Tibial artery (tissue), 4 donors: Measurements from ENCODE around the gene TTC23.
A peak's percentile ranks its signal among the peaks of the same experiment; 100 is the strongest.

Source experiments
- DNase-seq, 2 donors: peaks; one replicate each; pipeline ENCODE4 v3.0.0-alpha.2; 2019
- H3K27ac ChIP-seq, 2 donors: fragments of 200-600 bp; sonication (generic) in 1 of 2; 1 replicate in 1 of 2; 2 replicates in 1 of 2; pipeline ENCODE4 v1.5.1; 2018 to 2019; ENCODE audit warnings: mild to moderate bottlenecking in 1 of 2
- H3K27me3 ChIP-seq, 2 donors: fragments of 200-600 bp; sonication (generic) in 1 of 2; one replicate each; pipeline versions ENCODE4 v1.5.1 to v1.6.0; 2016 to 2019
- H3K36me3 ChIP-seq, 3 donors: fragments of 200-600 bp; sonication (generic) in 2 of 3; one replicate each; pipeline ENCODE4 v1.5.1; 2016 to 2019; ENCODE audit warnings: mild to moderate bottlenecking in 2 of 3
- H3K4me1 ChIP-seq, 4 donors: fragments of 200-600 bp; sonication (generic) in 2 of 4; 1 replicate in 3 of 4; 2 replicates in 1 of 4; pipeline ENCODE4 v1.5.1; 2016 to 2019
- H3K4me3 ChIP-seq, 2 donors: fragments of 200-600 bp; sonication (generic) in 1 of 2; 1 replicate in 1 of 2; 2 replicates in 1 of 2; pipeline ENCODE4 v1.5.1; 2018 to 2019; ENCODE audit warnings: mild to moderate bottlenecking in 2 of 2
- H3K9me3 ChIP-seq, 3 donors: fragments of 200-600 bp; sonication (generic) in 1 of 3; one replicate each; pipeline ENCODE4 v1.5.1; 2016 to 2019
- intact Hi-C: fragments of 100-400 bp; cut with DNase I; formaldehyde crosslinking; loops from one replicate; pipeline ENCODE4 v1.15.0; 2023; ENCODE audit warnings: low total_unique reads
- TF ChIP-seq, protein P1 (sequence below), 2 experiments: fragments of 200-600 bp in 1 of 2; fragments of 450-650 bp in 1 of 2; IDR thresholded peaks; one replicate each; pipeline ENCODE4 v1.5.1; 2017 to 2019; ENCODE audit warnings: antibody characterized with exemption in 2 of 2, mild to moderate bottlenecking in 1 of 2, moderate library complexity in 1 of 2

The TTC23 gene

DNA sequence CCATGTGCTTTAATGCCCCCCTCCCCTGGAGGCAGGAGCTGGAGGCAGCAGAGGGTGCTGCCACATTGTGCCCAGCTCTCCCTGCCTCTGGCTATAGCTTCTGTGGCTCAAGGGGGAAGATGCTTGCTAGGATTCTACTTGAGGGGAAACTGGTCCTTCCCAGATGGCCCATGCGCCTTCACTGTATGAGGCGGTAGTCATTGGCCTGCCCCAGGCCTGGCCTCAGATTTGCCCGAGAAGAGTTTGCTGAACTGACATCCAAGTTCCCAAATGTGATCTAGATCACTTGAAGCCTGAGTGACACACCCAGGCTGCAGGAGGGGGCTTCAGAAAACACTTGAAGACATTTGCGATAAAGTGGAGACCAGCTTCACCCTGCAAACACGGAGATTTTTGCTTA, 140.4 kb downstream of the TTC23 start:
- Histone ChIP-seq H3K4me3 (peak overlapping the region; percentile 86 to 92), H3K9me3 (no peaks in the 10 kb centered on the region), H3K36me3 (peaks cover 5 to 7% (median 6%) of the 10 kb centered on the region in 3 donors), H3K27me3 (no peaks in the 10 kb centered on the region), H3K27ac (peak overlapping the region; percentile 97), H3K4me1 (peaks cover 0 to 70% (median 46%) of the 10 kb centered on the region in 4 donors)
- intact Hi-C loops: loop anchor here (5.0 kb wide), 1 partner anchor 58 kb away; no protein-coding TSS in a partner anchor
- no peak for DNase-seq
- TF ChIP-seq, protein P1, sequence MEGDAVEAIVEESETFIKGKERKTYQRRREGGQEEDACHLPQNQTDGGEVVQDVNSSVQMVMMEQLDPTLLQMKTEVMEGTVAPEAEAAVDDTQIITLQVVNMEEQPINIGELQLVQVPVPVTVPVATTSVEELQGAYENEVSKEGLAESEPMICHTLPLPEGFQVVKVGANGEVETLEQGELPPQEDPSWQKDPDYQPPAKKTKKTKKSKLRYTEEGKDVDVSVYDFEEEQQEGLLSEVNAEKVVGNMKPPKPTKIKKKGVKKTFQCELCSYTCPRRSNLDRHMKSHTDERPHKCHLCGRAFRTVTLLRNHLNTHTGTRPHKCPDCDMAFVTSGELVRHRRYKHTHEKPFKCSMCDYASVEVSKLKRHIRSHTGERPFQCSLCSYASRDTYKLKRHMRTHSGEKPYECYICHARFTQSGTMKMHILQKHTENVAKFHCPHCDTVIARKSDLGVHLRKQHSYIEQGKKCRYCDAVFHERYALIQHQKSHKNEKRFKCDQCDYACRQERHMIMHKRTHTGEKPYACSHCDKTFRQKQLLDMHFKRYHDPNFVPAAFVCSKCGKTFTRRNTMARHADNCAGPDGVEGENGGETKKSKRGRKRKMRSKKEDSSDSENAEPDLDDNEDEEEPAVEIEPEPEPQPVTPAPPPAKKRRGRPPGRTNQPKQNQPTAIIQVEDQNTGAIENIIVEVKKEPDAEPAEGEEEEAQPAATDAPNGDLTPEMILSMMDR (IDR thresholded peaks at IDR 0.05): no peak

DNA sequence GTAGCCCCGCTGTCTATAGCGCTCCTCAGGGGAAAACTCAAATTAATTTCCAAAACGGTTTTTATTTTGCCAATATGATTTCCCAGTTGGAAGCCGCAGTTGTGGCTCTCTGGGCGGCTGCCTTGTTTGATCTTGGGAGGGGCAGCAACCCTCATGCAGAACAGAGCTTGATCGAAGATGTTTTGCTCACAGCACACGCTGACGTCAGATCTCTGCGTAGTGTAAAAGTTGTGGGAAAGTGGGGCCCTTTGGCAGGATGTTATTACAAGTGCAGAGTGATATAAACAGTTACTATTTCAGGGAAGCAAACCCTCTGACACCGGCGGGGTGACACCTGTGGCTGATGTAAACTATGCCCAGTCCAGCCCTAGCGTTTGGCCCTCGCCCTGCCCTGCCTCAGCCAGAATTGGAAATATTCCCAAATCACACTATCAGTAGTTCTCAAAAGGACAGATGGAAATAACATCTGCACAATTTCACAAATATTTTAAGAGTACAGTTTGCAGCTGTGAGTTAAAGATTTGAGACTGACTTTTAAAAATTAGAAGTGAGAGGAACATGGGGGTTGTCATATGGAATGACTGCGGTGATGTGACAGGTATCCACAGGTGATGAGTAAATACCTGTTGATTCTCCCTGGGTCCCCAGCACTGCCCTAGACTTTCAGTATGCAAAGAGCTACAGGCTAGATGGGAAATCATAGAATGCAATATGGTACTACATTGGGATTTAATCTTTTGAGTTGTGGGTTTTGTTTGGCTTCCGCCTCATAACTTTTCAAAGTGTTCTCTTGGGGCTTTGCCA, 142.8 kb downstream of the TTC23 start:
- peak overlapping the region; percentile 86 to 92 for H3K4me3 ChIP-seq
- intact Hi-C loops: loop anchor here (5.0 kb wide), 1 partner anchor 61 kb away; no protein-coding TSS in a partner anchor
- peak overlapping the region; percentile 97 for H3K27ac ChIP-seq
- H3K27me3 ChIP-seq: no peaks in the 10 kb centered on the region
- H3K4me1 ChIP-seq: peaks cover 0 to 49% (median 37%) of the 10 kb centered on the region in 4 donors
- H3K36me3 ChIP-seq: no peaks in the 10 kb centered on the region
- peak in 1 of 2 donors; percentile 81 for DNase-seq
- TF ChIP-seq, protein P1 (IDR thresholded peaks at IDR 0.05): no peak
- H3K9me3 ChIP-seq: no peaks in the 10 kb centered on the region

DNA sequence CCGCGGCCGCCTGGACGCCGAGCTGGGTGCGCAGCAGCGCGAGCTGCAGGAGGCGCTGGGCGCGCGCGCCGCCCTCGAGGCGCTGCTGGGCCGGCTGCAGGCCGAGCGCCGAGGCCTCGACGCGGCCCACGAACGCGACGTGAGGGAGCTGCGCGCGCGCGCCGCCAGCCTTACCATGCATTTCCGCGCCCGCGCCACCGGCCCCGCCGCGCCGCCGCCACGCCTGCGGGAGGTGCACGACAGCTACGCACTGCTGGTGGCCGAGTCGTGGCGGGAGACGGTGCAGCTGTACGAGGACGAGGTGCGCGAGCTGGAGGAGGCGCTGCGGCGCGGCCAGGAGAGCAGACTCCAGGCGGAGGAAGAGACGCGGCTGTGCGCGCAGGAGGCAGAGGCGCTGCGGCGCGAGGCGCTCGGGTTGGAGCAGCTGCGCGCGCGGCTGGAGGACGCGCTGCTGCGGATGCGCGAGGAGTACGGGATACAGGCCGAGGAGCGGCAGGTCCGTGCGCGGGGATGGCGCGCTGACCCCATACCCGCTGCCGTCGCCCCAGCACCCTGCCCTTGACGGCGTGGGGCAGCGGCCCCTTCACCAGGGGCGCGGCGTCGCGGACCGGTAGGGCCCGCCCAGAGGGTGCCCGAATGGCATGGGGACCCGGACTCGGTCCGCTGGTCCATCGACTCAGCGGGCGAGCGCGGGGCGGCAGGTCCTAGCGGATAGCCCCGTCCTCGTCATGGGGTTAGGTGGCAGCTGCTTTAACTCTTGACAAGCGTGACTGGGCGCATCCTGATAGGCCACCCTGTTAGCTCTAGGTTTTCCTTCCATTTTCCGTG, 143.7 kb downstream of the TTC23 start:
- DNase-seq: peak; percentile 40 to 79
- Histone ChIP-seq H3K27me3 (no peaks in the 10 kb centered on the region), H3K4me1 (peaks cover 0 to 40% (median 30%) of the 10 kb centered on the region in 4 donors), H3K9me3 (no peaks in the 10 kb centered on the region), H3K4me3 (peak overlapping the region; percentile 86 to 92), H3K27ac (peak overlapping the region; percentile 97), H3K36me3 (no peaks in the 10 kb centered on the region)
- intact Hi-C loops: loop anchor here (5.0 kb wide), 1 partner anchor 62 kb away; no protein-coding TSS in a partner anchor
- TF ChIP-seq, protein P1 (IDR thresholded peaks at IDR 0.05): no peak

DNA sequence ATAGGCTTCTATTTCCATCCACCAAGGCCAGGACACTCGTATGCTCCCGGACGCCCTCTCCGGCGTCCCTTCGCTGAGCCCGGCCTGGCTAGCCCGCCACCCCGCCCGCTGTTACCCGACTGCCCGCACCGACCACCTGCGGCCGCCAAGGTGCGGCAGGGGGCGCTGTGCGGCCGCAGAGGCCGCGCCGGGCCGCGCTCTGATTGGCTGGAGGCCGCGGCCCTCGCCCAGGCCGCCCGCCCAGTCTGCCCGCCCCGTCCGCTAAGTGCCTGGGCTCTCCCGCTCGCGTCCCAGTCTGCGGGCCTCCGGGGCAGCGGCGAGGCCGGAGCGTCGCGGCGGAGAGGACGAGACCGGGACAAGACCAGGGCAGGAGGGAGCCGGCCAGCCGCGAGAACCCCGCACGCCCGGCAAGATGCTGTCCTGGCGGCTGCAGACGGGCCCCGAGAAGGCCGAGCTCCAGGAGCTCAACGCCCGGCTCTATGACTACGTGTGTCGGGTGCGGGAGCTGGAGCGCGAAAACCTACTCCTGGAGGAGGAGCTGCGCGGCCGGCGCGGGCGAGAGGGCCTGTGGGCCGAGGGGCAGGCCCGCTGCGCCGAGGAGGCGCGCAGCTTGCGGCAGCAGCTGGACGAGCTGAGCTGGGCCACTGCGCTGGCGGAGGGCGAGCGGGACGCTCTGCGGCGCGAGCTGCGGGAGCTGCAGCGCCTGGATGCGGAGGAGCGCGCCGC, 144.4 kb downstream of the TTC23 start, which contains the start of gene SYNM:
SYNM (plus strand) TSS at position 293 of the 726 bp plus-strand sequence; CDS start at position 413, 120 bp downstream.
- intact Hi-C loops: loop anchor here (5.0 kb wide), 1 partner anchor 62 kb away; no protein-coding TSS in a partner anchor
- H3K4me3 ChIP-seq: peak within 1 kb of the TSS; percentile 86 to 92
- H3K27ac ChIP-seq: peak within 1 kb of the TSS; percentile 97
- H3K9me3 ChIP-seq: no peaks in the 10 kb centered on the region
- peak; percentile 75 to 94 for DNase-seq
- no peaks in the 10 kb centered on the region for H3K36me3 ChIP-seq
- no peaks in the 10 kb centered on the region for H3K27me3 ChIP-seq
- TF ChIP-seq, protein P1 (IDR thresholded peaks at IDR 0.05): peak; percentile 78 to 96
- peaks cover 0 to 37% (median 28%) of the 10 kb centered on the region in 4 donors for H3K4me1 ChIP-seq

DNA sequence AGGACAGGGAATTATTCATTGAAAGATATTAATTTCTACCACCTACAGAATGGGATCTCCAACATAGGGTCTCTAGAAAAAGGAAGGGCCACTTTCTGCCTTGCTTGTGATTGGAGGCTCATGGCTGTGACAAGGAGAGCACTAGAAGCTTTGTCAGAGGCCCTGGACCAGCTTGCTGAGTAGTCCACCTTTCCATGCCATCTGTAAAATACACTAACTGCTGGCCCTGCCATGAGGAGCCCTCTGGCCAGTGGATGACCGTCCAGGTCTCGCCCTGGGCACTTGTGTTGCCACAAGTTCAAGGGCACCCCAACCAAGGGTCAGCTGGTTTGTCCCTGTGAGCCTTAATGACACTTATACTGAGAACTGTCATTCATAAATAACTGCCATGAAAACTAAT, 146.1 kb downstream of the TTC23 start:
- peaks cover 0 to 21% (median 13%) of the 10 kb centered on the region in 4 donors for H3K4me1 ChIP-seq
- no peak overlapping the region for H3K27ac ChIP-seq

More for the DNA sequence above, 146.1 kb downstream of the TTC23 start:
- TF ChIP-seq, protein P1 (IDR thresholded peaks at IDR 0.05): no peak
- H3K9me3 ChIP-seq: no peaks in the 10 kb centered on the region
- no peak overlapping the region for H3K4me3 ChIP-seq
- H3K36me3 ChIP-seq: no peaks in the 10 kb centered on the region
- no peaks in the 10 kb centered on the region for H3K27me3 ChIP-seq
- intact Hi-C loops: no loop called here
- DNase-seq: no peak
